ENCODE results near the gene NIPAL3.

GRCh38 chr1:24502065-24502708, 86.6 kb downstream of the NIPAL3 start:
- no peak for TF ChIP-seq EZH2 (IDR thresholded peaks at IDR 0.05; ENCODE audit: borderline replicate concordance, low read depth, low read length, poor library complexity, severe bottlenecking)
- TF ChIP-seq, protein P1, sequence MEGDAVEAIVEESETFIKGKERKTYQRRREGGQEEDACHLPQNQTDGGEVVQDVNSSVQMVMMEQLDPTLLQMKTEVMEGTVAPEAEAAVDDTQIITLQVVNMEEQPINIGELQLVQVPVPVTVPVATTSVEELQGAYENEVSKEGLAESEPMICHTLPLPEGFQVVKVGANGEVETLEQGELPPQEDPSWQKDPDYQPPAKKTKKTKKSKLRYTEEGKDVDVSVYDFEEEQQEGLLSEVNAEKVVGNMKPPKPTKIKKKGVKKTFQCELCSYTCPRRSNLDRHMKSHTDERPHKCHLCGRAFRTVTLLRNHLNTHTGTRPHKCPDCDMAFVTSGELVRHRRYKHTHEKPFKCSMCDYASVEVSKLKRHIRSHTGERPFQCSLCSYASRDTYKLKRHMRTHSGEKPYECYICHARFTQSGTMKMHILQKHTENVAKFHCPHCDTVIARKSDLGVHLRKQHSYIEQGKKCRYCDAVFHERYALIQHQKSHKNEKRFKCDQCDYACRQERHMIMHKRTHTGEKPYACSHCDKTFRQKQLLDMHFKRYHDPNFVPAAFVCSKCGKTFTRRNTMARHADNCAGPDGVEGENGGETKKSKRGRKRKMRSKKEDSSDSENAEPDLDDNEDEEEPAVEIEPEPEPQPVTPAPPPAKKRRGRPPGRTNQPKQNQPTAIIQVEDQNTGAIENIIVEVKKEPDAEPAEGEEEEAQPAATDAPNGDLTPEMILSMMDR (conservative IDR thresholded peaks at IDR 0.05; ENCODE audit: low read depth, low read length): no peak
